Body of pancreas (tissue), 4 donors: ENCODE results near the gene UBE2L3.

ENCODE experiments used
- CTCF ChIP-seq, 7 experiments: fragments of 450-650 bp in 4 of 7; fragments of 200-600 bp in 3 of 7; sonication (generic) in 3 of 7; IDR thresholded peaks; one replicate each; pipeline ENCODE4 v1.5.1; 2016 to 2019; ENCODE audit warnings: antibody characterized with exemption in 7 of 7
- POLR2A ChIP-seq, 3 donors: fragments of 450-650 bp; IDR thresholded peaks; one replicate each; pipeline ENCODE4 v1.6.1; 2016; ENCODE audit warnings: antibody characterized with exemption in 3 of 3, mild to moderate bottlenecking in 2 of 3

- no peak for TF ChIP-seq CTCF (IDR thresholded peaks at IDR 0.05)
- no peak for TF ChIP-seq POLR2A (IDR thresholded peaks at IDR 0.05)
Measured at GRCh38 chr22:21582801-21583740, 15.6 kb downstream of the UBE2L3 start.
